Kidney epithelial cell (primary cell): Measurements from ENCODE around the gene SLC22A1. TPM values are rescaled to one million over a fixed set of nuclear protein-coding genes. Genes with fewer than 3 reads are reported as not detected.

Experiments
- DNase-seq: peaks from one replicate; pipeline ENCODE4 v3.0.0-alpha.2; 2010; ENCODE audit warnings: low read depth
- H3K27me3 ChIP-seq: 2 replicates; pipeline ENCODE4 v1.6.0; 2011; ENCODE audit warnings: low read length; ENCODE audit not compliant: control insufficient read depth, insufficient read depth
- H3K36me3 ChIP-seq: 2 replicates; pipeline ENCODE4 v1.5.1; 2011; ENCODE audit warnings: low read length; ENCODE audit not compliant: control insufficient read depth, insufficient read depth
- H3K4me3 ChIP-seq: 2 replicates; pipeline ENCODE4 v1.5.1; 2011; ENCODE audit warnings: low read depth, mild to moderate bottlenecking, control low read depth, low read length
- CTCF ChIP-seq: IDR thresholded peaks from 2 replicates; pipeline ENCODE4 v1.5.1; 2011; ENCODE audit warnings: mild to moderate bottlenecking, moderate library complexity, low read length, control low read depth, inconsistent platforms; ENCODE audit not compliant: insufficient read depth, poor library complexity, severe bottlenecking
- total RNA-seq: library from RNA; depleted of rRNA; stranded (reverse); fragments of >200 nt; gene quantifications from 2 replicates; pipeline ENCODE4 v1.2.3, GENCODE V29; 2015

SLC22A1 gene
- total RNA-seq, 1 donor from 2014 or later: 1.3 TPM

- DNase-seq: no peak
- no peak for TF ChIP-seq CTCF
- Histone ChIP-seq H3K36me3 (no peaks in the 10 kb centered on the region), H3K4me3 (no peak overlapping the region), H3K27me3 (no peaks in the 10 kb centered on the region)
Measured at GRCh38 chr6:160192840-160193239, 71.2 kb downstream of the SLC22A1 start.

- no peak for TF ChIP-seq CTCF
- no peaks in the 10 kb centered on the region for H3K27me3 ChIP-seq
Measured at GRCh38 chr6:160194808-160195207, 73.2 kb downstream of the SLC22A1 start.

GRCh38 chr6:160197662-160198061, 76.0 kb downstream of the SLC22A1 start:
- Histone ChIP-seq H3K4me3 (no peak overlapping the region), H3K36me3 (no peaks in the 10 kb centered on the region), H3K27me3 (no peaks in the 10 kb centered on the region)
- TF ChIP-seq CTCF: no peak
- DNase-seq: no peak

More at GRCh38 chr6:160194808-160195207, 73.2 kb downstream of the SLC22A1 start:
- no peak overlapping the region for H3K4me3 ChIP-seq
- no peaks in the 10 kb centered on the region for H3K36me3 ChIP-seq
- DNase-seq: no peak

GRCh38 chr6:160198606-160199211, 77.1 kb downstream of the SLC22A1 start:
- Histone ChIP-seq H3K27me3 (no peaks in the 10 kb centered on the region), H3K4me3 (no peak overlapping the region), H3K36me3 (no peaks in the 10 kb centered on the region)
- no peak for TF ChIP-seq CTCF
- DNase-seq: peak; percentile 41

GRCh38 chr6:160201061-160201460, 79.4 kb downstream of the SLC22A1 start:
- TF ChIP-seq CTCF: no peak
- no peaks in the 10 kb centered on the region for H3K27me3 ChIP-seq
- no peaks in the 10 kb centered on the region for H3K36me3 ChIP-seq
- no peak overlapping the region for H3K4me3 ChIP-seq
- DNase-seq: no peak

- H3K4me3 ChIP-seq: no peak overlapping the region
- no peaks in the 10 kb centered on the region for H3K27me3 ChIP-seq
- no peak for TF ChIP-seq CTCF
- no peaks in the 10 kb centered on the region for H3K36me3 ChIP-seq
- DNase-seq: peak; percentile 31
Measured at GRCh38 chr6:160202411-160202810, 80.8 kb downstream of the SLC22A1 start.
